KOPT-K1 (cell line): ENCODE measurements around the gene CAMKMT.

Experiments used
- H3K27ac ChIP-seq: fragments of 200-600 bp; sonication (generic); 2 replicates; pipeline ENCODE4 v1.5.1; 2016; ENCODE audit warnings: antibody characterized with exemption, mild to moderate bottlenecking, low read depth, low read length; ENCODE audit not compliant: poor library complexity, severe bottlenecking
- H3K36me3 ChIP-seq: fragments of 200-600 bp; sonication (generic); 2 replicates; pipeline ENCODE4 v1.5.1; 2017; ENCODE audit warnings: antibody characterized with exemption, mild to moderate bottlenecking, low read length, moderate library complexity; ENCODE audit not compliant: insufficient read depth
- H3K9me3 ChIP-seq: fragments of 200-600 bp; sonication (generic); 2 replicates; pipeline ENCODE4 v1.5.1; 2017; ENCODE audit warnings: antibody characterized with exemption, low read length, mild to moderate bottlenecking; ENCODE audit not compliant: insufficient read depth, poor library complexity, severe bottlenecking

The CAMKMT gene

GRCh38 chr2:44361330-44362206 is at the start of gene CAMKMT, which contains the start of gene PREPL:
CAMKMT (plus strand) TSS chr2:44361947.
PREPL (minus strand) TSS chr2:44361494; CDS start chr2:44346342, 15,152 bp downstream.
- H3K36me3 ChIP-seq = no peaks in the 10 kb centered on the region
- H3K9me3 ChIP-seq = no peaks in the 10 kb centered on the region
- peak within 1 kb of the TSS; percentile 99 for H3K27ac ChIP-seq

GRCh38 chr2:44314362-44314761 is 47.4 kb upstream of the CAMKMT start:
- peaks cover 12% of the 10 kb centered on the region for H3K36me3 ChIP-seq
- peaks cover 24% of the 10 kb centered on the region for H3K9me3 ChIP-seq
- H3K27ac ChIP-seq = no peak overlapping the region

- H3K27ac ChIP-seq = no peak overlapping the region
- H3K36me3 ChIP-seq = peaks cover 27% of the 10 kb centered on the region
- H3K9me3 ChIP-seq = peaks cover 9% of the 10 kb centered on the region
Observed at GRCh38 chr2:44315945-44316344, 45.8 kb upstream of the CAMKMT start.

- H3K36me3 ChIP-seq = peaks cover 53% of the 10 kb centered on the region
- H3K27ac ChIP-seq = no peak overlapping the region
- no peaks in the 10 kb centered on the region for H3K9me3 ChIP-seq
Observed at GRCh38 chr2:44320832-44321231, 40.9 kb upstream of the CAMKMT start.

- Histone ChIP-seq H3K27ac (no peak overlapping the region), H3K36me3 (peaks cover 56% of the 10 kb centered on the region), H3K9me3 (no peaks in the 10 kb centered on the region)
Observed at GRCh38 chr2:44321360-44321759, 40.4 kb upstream of the CAMKMT start.

GRCh38 chr2:44324971-44325426 is 36.7 kb upstream of the CAMKMT start:
- Histone ChIP-seq H3K36me3 (peaks cover 58% of the 10 kb centered on the region), H3K9me3 (no peaks in the 10 kb centered on the region), H3K27ac (no peak overlapping the region)

- H3K9me3 ChIP-seq = no peaks in the 10 kb centered on the region
- H3K36me3 ChIP-seq = peaks cover 49% of the 10 kb centered on the region
- H3K27ac ChIP-seq = no peak overlapping the region
Observed at GRCh38 chr2:44325897-44326296, 35.9 kb upstream of the CAMKMT start.

- Histone ChIP-seq H3K36me3 (peaks cover 46% of the 10 kb centered on the region), H3K27ac (no peak overlapping the region), H3K9me3 (no peaks in the 10 kb centered on the region)
Observed at GRCh38 chr2:44326548-44327264, 35.0 kb upstream of the CAMKMT start.

GRCh38 chr2:44328750-44329149 is 33.0 kb upstream of the CAMKMT start:
- Histone ChIP-seq H3K36me3 (peaks cover 35% of the 10 kb centered on the region), H3K9me3 (no peaks in the 10 kb centered on the region), H3K27ac (no peak overlapping the region)

- peaks cover 35% of the 10 kb centered on the region for H3K36me3 ChIP-seq
- no peak overlapping the region for H3K27ac ChIP-seq
- no peaks in the 10 kb centered on the region for H3K9me3 ChIP-seq
Observed at GRCh38 chr2:44329343-44329742, 32.4 kb upstream of the CAMKMT start.

GRCh38 chr2:44330801-44331200 is 30.9 kb upstream of the CAMKMT start:
- Histone ChIP-seq H3K36me3 (peaks cover 30% of the 10 kb centered on the region), H3K9me3 (peaks cover 2% of the 10 kb centered on the region), H3K27ac (no peak overlapping the region)

GRCh38 chr2:44333994-44334393 is 27.8 kb upstream of the CAMKMT start:
- H3K9me3 ChIP-seq = peaks cover 9% of the 10 kb centered on the region
- no peak overlapping the region for H3K27ac ChIP-seq
- H3K36me3 ChIP-seq = peaks cover 43% of the 10 kb centered on the region

GRCh38 chr2:44335806-44336538 is 25.8 kb upstream of the CAMKMT start:
- H3K9me3 ChIP-seq = peaks cover 9% of the 10 kb centered on the region
- H3K36me3 ChIP-seq = peaks cover 46% of the 10 kb centered on the region
- H3K27ac ChIP-seq = no peak overlapping the region

GRCh38 chr2:44342854-44343253 is 18.9 kb upstream of the CAMKMT start:
- Histone ChIP-seq H3K36me3 (peaks cover 34% of the 10 kb centered on the region), H3K9me3 (no peaks in the 10 kb centered on the region)

GRCh38 chr2:44347526-44347925 is 14.2 kb upstream of the CAMKMT start:
- H3K27ac ChIP-seq = no peak overlapping the region
- peaks cover 12% of the 10 kb centered on the region for H3K36me3 ChIP-seq
- H3K9me3 ChIP-seq = no peaks in the 10 kb centered on the region

More at GRCh38 chr2:44342854-44343253, 18.9 kb upstream of the CAMKMT start:
- H3K27ac ChIP-seq = no peak overlapping the region
